Right lobe of liver (tissue), 4 donors: Measurements from ENCODE around the gene C10orf120.

Source experiments
- POLR2A ChIP-seq: fragments of 450-650 bp; IDR thresholded peaks from one replicate; pipeline ENCODE4 v1.6.1; 2017; ENCODE audit warnings: antibody characterized with exemption, mild to moderate bottlenecking
- TF ChIP-seq, protein P1 (sequence below), 4 donors: fragments of 200-600 bp in 3 of 4; fragments of 450-650 bp in 1 of 4; IDR thresholded peaks; one replicate each; pipeline versions ENCODE4 v1.5.1 to v1.8.0; 2016 to 2022; ENCODE audit warnings: antibody characterized with exemption in 4 of 4, mild to moderate bottlenecking in 2 of 4
- donor health status: DM: no; HTN: no; CAD: no.
- donor health status: DM: no; HTN: no; CAD: no.
- donor health status: DM: no; HTN: yes; CAD: no.

DNA sequence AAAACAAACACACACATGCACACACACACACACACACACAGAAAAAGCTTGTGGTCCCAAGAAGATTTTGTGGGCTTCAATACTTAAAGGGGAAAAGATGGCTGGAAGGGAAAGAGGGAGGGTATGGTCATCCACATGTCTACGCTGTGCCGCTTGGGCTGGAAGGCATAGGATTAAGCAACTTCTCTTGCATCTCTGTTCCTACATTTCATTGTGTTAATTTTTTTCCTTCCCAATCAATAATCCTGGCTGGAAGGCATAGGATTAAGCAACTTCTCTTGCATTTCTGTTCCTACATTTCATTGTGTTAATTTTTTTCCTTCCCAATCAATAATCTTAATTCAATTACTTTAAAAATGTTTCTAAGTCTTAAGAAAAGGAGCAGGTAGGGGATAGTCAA, 30.6 kb downstream of the C10orf120 start:
- TF ChIP-seq, protein P1, sequence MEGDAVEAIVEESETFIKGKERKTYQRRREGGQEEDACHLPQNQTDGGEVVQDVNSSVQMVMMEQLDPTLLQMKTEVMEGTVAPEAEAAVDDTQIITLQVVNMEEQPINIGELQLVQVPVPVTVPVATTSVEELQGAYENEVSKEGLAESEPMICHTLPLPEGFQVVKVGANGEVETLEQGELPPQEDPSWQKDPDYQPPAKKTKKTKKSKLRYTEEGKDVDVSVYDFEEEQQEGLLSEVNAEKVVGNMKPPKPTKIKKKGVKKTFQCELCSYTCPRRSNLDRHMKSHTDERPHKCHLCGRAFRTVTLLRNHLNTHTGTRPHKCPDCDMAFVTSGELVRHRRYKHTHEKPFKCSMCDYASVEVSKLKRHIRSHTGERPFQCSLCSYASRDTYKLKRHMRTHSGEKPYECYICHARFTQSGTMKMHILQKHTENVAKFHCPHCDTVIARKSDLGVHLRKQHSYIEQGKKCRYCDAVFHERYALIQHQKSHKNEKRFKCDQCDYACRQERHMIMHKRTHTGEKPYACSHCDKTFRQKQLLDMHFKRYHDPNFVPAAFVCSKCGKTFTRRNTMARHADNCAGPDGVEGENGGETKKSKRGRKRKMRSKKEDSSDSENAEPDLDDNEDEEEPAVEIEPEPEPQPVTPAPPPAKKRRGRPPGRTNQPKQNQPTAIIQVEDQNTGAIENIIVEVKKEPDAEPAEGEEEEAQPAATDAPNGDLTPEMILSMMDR (IDR thresholded peaks at IDR 0.05): no peak
- no peak for TF ChIP-seq POLR2A
